AG20443 (cell line): Measurements from ENCODE around the gene ERP27.
A peak's percentile ranks its signal among the peaks of the same experiment; 100 is the strongest.

ENCODE experiments used
- DNase-seq: peaks from one replicate; pipeline ENCODE4 v3.0.0; 2012; ENCODE audit warnings: low spot score, mixed read lengths

The ERP27 gene

DNA sequence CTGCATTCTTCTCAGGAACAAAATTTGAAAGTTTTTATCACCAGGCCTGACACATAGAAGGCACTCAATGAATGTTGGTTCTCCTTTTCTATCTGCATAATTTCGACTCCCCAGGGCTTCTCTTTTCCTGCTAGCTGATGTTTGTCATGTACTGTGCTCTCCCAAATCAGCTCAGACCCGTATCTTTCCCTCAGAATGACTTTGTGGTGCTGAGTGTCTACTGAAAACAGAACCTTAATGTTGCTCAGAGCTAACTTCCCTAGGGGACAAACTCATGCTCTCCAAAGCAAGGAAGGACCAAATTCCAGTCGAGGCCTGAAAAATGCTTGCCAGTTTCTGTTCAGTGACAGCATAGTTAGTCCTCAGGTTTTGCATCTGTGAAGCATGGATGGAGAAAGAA is 21.1 kb upstream of the ERP27 start:
- DNase-seq: no peak

DNA sequence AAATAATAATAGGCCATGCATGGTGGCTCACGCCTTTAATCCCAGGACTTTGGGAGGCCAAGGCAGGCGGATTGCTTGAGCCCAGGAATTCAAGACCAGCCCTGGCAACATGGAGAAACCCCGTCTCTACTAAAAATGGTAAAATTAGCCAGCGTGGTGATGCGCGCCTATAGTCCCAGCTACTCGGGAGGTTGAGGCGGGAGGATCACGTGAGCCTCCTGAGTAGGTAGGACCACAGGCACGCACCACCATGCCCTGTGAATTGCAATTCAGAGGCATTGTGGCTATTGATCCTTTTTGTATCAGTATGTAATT is 20.7 kb upstream of the ERP27 start:
- no peak for DNase-seq

DNA sequence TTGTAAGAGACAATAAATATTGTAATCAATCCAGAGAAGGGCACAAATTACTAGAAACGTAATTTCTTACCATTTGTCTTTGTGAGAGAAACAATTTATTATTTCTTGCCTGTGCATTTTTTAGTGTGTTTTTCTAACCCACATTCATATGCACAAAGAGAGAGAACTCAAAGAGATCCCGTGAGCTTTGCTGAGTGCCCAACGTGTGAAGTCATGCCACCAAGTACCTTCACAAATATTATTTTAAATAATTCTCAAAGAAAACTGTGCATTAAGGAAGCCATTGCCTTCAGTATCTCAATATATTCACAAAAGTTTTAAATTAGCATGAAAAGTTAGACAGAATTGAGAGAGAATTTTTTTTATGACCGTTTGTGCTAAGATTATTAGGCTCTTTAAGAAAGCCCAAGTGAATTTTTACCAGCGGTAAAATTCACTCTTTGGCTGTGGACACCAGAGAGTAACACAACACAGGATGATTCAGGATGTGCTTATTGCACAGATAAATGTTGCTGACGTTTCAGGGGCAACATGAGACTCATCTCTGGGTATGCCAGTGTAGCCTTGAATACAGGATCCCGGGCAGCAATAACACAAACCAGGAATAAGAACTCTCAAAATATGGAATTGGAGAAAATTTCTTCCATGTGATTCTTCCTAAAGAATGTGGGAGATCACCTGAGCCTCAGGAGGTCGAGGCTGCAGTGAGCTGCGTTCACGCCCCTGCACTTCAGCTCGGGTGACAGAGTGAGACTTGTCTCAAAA is 20.2 kb upstream of the ERP27 start:
- no peak for DNase-seq

DNA sequence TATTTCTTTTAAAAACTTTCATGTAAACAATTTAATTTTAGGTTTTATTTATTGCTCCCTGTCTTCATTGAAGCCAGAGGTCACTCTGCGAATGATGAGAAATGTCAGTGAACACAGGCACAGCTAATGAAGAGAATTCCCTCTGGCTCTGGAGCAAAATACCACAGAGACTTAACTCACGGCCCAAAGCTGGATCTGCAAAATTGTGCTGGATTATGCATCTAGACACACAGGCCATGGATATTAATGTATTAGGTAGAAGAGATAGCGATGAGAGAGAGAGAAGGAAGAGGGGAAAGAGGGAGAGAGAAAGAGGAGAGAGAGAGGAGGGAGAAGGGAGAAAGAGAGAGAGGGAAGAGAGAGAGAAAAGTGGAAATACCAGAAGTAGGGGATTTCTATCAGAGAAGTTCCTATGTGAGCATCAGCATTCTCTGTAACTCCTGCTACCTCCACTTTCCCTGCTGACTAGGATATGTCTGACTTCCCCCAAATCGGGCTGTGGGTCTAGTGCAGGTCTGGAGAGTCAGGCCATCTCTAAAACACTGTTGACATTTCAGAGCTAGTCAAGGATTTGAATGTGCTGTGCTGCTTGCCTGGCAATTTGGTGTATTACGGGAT is 19.3 kb upstream of the ERP27 start:
- DNase-seq: no peak

DNA sequence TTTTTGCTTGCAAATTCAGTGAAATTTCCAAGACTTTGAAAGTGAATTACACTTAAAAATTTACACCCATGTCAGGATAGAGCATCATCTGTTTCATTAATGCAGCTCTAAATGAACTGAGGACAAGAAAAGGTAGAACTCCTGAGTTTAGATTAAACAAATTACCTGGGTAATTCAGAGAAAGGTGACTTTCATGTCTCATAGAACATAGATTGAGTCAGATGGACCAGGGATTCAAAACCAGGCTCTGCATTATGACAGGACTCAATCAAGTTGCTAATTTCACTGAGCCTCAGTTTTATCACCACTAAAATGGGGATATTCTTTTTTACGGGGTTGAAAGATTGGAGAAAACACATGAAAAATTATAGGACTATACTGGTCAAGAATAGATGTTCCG is 18.6 kb upstream of the ERP27 start:
- no peak for DNase-seq

DNA sequence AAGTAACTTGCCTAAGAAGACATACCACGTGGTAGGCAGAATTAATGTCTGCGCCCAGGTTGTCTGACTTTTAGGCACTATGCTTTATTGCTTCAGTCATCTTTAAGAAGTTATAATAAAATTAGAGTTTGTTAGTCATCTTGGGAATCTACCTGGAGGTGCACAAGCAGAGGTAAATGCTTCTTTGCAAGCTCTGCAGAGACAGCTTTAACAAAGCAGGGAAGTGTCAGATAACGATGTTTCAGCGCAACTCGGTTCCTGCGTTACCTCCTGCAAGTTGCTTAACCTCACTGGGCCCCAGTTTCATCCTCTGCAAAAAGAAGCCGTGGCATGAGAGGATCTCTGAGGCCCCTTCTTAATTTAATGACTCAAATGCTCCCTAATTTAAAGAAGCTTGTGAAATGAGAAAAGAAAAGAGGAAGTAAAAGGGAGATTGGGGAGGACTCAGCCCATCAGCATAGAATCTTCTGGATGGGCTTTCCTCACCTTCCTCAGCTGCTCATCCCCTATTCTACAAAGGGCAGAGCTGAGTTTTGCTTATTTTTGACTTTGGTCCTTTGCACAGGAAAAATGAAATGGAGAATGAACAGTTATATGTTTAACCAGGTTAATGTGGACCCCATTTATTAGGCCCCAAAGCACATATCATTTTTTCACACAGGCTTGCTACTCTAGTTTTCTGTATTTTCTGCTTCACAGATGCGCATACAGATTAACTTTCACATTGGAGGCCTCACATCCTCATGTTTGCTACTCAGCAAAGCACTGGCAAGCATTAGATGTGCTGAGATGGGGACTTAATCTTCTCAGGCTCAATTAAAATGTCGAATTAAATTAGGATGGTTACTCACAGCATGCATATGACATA is 17.9 kb upstream of the ERP27 start:
- DNase-seq: no peak

DNA sequence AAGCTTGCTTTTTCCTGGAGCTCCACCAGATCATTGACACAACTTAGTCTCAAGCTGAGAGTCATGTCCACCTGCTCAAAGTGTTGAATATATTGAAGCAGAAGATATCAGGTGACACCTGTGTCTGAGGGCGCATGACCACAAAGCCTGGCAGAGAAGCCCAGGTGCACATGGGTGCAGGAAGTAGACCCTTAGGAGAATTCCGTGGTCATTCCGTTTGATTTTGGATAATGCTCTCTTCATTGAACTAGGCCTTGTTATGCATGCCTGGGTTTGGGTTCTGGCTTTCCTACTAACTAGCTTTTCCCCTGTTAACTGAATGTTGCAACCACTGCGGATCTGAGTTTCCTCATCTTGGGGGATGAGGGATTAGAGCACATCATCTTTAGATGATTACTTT is 15.9 kb upstream of the ERP27 start:
- no peak for DNase-seq

DNA sequence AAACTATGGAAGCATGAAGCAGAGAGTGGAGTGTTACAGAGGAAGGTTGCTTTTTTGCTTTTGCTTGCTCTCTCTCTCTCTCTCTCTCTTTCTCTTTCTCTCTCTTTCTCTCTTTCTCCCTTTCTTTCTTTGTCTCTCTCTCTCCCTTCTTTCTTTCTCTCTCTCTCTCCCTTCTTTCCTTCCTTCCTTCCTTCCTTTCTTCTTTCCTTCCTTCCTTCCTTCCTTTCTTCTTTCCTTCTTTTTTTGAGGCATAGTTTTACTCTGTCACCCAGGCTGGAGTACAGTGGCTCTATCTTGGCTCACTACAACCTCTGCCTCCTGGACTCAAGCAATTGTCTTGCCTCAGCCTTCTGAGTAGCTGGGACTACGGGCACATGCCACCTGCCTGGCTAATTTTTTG is 15.4 kb upstream of the ERP27 start:
- no peak for DNase-seq

DNA sequence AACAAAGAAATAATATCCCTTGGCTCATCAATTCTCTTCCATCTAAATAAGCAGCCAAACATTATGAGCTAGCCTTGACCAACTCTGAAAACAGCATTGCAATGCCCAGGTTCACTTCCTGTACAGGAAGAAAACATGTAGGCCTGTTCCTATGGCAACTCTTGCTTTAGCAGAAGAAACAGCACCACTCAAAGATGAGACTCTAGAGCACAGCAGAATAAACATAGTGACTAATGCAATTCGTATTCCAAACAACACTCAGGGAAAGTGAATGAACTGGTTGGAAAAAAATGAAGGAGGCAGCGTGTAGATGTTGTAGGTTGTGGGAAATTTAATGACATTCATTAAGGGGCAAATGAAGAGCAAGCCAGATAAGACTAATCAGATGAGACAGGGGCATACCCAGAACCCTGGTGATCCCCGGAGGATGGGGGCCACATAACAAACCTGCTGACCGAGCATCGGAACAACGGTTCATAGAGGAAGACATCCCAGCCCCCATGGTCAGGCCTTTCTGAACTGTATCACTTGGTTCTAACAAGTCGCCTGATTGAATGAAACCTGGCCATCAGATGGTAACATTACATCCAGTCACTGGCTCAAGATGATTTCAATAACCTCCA is 14.1 kb upstream of the ERP27 start:
- peak; percentile 76 for DNase-seq

DNA sequence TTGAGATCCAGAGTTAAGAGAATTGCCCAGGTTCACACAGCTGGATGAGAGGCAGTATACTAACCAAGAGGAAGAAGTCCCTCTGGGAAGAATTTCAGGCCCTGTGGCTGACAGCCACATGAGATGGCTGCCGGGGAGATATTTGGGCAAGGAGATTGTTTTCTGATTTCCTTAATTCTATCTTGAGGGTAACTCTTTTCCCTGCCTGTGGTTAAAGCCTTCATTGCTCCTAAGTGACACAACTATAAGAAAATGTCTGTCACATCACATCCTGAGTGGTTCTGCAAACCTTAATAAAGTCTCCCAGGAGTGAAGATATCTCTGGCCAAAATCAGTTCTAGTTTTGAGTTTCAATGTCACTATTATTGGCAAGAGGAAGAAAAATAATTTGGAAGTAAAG is 13.5 kb upstream of the ERP27 start:
- no peak for DNase-seq

DNA sequence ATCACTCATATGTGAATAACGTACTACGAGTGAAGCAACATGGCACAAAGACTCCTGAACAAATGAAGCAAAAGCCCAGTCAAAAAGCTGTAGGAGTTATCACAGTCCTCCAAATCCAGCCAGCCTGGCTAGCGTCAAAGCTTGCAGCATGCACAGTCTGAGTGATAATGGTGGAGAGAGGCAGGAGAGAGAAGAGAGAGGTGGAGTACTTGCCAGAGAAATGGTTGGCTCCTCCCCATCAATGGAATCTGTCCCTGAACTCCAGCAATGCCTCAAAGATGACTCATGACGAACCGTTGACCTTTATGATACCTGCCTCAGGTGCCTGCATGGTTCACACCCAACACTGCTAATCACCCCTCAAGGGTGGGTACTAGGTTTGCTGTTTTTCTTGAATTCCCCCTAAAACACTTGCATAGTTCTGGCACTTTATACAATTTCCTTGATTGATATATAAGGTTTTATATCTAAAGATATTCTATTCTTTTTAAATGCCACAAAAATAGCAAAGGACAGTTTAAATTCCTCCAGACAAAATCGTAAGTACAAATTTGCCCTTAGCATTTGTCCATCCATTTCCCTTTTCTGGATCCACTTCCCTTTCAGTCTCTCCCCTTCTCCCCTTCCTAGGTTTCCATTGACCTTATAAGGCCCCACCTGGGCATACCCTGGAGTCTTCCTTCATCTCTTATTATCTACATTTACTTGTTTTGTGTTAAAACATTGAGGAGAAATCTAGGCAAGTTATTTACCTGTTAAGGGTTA is 12.8 kb upstream of the ERP27 start:
- DNase-seq: no peak

DNA sequence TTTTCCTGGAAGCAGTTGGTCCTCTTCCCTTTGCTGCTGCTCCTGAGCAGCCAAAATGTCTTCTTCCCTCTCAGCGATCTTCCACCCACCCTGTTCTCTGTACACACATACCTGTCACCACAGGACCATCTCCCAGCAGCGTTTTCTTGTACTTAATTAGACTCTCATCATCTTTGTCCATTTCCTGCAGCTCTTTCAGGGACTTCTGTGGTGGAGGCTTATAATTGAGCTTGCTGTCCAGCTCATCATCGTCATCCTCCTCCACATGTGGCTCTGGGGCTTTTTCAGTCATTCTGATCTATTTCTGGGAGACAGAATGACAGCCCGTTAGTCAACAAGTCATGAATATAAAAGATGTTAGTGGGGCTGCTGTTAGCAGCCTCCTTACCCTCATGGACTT is 12.1 kb upstream of the ERP27 start:
- DNase-seq: no peak

DNA sequence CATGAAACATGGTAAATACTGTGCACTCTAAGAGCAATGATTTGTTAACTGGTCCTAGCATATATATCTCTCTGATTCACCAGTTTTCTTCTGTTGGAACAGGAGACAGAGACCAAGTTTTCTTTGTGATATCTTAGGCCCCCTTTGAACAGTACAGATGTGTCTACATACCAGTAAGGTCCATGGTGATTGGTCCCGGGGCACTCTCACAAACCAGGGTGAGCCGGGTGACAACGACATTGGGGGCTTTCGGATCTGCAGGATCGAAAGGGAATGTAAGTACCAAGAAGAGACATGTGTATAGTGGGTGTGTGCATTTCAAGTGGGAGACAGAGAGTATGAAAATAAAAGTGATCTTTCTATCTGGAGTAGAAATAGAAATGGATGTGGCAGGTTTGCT is 11.3 kb upstream of the ERP27 start:
- DNase-seq: no peak

DNA sequence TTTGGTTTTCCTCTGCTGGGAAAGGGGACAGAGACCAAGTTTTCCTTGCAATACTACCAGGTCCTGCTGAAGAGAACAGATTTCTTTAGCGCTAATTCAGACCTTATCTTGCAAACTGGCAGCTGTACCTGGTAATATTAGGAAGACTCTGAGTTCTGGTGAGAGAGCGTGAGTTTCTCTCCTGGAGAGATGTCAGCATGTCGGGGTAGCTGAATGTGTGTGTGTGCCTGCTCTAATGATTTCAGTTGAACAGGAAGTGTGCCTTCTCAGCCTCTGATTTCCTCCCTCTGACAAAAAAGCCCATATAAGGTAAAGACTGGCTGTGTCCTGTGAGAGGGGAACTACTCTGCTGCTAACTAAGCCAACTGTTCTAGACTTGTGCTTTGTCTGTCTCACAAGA is 10.3 kb upstream of the ERP27 start:
- peak; percentile 76 for DNase-seq

DNA sequence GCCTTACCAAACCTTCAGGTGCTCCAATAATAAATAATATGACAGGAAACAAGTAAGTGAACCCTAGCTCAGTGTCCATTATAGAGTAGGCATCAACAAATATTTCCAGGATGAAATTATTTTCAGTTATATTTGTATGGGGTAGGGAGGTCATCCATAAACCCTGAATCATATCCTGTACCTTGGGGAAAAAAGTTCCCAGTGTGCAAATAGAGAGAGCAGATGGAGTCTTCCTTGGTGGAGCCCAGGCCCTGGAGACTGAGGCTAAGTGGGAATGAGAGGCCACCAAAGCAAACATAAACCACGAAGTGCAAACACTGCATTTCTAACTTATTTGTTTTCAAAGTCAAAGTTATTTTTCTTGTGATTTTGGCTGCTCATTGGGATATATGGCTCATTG is 8.5 kb upstream of the ERP27 start:
- no peak for DNase-seq

DNA sequence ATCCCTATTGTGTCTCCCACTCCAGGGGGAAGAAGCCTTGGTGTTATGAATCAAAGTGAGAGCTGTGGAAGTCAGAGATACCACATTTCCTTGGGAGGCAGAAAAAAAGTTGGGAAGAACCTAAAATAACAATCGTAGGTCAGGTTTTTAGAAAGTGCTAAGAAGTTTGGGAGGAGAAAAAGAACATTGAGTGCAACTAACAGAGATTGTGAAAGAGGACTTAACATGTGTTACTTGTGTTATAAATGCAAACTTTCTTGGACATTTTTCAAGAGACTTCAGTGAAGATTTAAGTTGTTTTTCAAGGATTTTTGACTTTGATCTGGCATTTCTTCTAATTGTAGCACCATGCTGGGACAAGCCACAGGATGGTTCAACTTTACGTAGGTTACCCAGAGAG is 7.8 kb upstream of the ERP27 start:
- no peak for DNase-seq

DNA sequence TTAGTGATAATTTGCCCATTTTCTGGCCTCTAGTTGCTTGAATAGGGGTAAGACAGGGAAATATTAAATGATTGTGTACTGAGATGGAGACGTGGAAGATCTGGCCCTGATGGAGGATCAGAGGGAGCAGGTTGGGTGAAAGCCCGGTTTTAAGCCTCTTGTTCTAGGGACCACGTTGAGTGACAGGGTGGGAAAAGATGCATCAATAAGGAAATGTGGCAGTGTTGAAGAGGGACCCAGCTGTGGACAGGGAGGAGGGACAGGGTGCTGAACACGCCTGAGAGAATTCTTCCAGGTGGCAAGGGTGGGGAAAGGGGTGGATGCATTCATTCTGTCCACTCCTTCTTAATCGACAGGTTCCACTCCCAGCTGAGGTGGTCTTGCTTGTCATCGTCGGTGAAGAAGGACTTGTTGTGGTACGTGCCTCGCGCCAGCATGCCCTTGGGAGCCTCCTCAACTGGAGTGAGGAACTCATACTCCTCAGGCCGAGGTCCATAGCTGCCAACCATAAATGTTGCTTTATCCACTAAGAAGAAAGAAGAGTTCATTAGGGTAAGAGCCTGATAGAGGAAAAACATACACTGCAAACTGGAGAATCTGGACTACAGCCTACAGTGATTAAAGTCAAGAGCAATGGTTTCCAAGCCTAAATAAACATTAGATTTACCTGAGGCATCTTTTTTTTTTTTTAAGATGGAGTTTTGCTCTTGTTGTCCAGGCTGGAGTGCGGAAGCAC is 4.0 kb upstream of the ERP27 start:
- no peak for DNase-seq

DNA sequence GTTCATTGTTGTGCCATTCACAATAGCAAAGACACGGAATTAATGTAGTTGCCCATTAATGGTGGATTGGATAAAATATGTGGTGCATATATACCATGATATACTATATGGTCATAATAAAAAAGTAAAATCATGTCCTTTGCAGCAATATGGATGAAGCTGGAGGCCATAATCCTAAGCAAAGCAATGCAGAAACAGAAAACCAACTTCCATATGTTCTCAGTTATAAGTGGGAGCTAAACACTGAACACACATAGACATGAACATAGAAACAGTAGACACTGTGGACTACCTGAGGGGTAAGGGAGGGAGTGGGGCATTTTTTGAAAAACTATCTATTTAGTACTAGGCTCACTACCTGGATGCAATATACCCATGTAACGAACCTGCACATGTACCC is 3.0 kb upstream of the ERP27 start:
- no peak for DNase-seq

DNA sequence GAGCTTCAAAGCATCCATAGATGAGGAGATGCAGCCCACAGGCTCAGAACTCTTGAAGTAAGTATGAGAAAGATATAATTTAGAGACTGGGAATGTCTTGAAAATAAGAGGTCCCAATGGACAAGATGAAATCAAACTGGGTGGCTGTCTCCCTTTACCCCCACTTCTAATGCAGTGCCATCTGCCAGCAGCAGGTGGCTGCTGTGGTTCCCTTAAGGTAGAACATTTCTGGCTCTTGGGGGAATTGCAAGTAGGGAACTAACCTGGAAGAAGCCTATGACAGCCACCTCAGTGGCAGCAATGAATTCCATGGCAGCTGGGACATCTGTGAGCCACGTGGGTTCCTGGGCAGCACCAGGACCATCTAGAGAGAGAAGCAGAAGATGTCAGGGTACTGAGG is 648 bp downstream of the ERP27 start:
- no peak for DNase-seq

DNA sequence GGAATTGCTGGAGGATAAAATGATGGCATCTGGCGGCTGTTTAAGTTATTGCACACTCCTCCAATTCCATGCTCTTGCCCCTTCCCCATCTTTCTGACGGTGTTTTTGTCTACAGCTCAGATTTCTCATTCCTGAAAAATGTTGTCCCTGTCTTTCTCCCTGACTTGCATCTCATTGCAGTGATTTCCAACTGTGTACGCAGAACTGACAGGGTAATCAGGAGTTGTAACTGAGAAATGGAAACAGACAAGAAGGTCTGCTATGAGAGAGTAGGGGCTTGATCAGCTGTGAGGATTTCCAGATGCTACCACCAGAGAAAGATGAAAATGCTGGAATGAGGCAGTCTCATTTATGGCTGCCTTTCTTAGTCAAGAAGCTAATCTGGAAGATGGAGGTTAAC is 1.3 kb downstream of the ERP27 start:
- DNase-seq: no peak

DNA sequence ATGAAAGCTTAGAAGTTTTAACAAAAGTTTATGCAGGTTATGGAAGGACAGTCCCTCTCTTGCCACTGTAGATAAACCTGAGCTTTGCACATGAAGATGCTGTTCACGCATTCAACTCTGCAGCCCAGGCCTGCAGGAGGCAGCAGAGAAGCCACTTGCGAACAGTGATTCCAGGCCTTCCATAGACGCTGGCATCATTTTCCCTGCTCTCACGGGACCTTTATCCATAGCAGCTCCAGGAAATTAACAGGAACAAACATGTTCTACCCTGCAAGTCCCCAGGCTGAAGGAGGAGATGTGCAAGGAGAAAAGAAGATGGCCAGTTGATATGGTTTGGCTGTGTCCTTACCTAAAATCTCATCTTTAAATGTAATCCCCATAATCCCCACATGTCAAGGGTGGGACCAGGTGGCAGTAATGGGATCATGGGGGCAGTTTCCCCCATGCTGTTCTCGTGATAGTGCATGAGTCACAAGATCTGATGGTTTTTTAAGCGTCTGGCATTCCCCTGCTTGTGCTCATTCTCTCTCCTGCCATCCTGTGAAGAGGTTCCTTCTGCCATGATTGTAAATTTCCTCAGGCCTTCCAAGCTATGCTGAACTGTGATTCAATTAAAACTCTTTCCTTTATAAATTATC is 2.0 kb downstream of the ERP27 start:
- peak; percentile 21 for DNase-seq
